GM20000 (cell line): ENCODE data around the gene ANKFN1.

Source experiments
- DNase-seq: peaks from one replicate; pipeline ENCODE4 v3.0.0; 2012; ENCODE audit warnings: low spot score
- CTCF ChIP-seq: IDR thresholded peaks from 2 replicates; pipeline ENCODE4 v1.5.1; 2012; ENCODE audit warnings: mild to moderate bottlenecking, control low read depth; ENCODE audit errors: extremely low read depth, missing control alignments

ANKFN1 gene

GRCh38 chr17:56173026-56173425 lies 19.8 kb downstream of the ANKFN1 start:
- no peak for DNase-seq
- no peak for TF ChIP-seq CTCF

- no peak for DNase-seq
- no peak for TF ChIP-seq CTCF
These were observed 20.9 kb downstream of the ANKFN1 start for GRCh38 chr17:56173958-56174835.

GRCh38 chr17:56175299-56175955 lies 22.2 kb downstream of the ANKFN1 start:
- DNase-seq = no peak
- no peak for TF ChIP-seq CTCF

- no peak for TF ChIP-seq CTCF
- DNase-seq = no peak
These were observed 22.8 kb downstream of the ANKFN1 start for GRCh38 chr17:56176091-56176490.

GRCh38 chr17:56177361-56177760 lies 24.1 kb downstream of the ANKFN1 start:
- DNase-seq = no peak
- no peak for TF ChIP-seq CTCF

- no peak for TF ChIP-seq CTCF
- no peak for DNase-seq
These were observed 24.9 kb downstream of the ANKFN1 start for GRCh38 chr17:56178203-56178602.

GRCh38 chr17:56182081-56182480 lies 28.8 kb downstream of the ANKFN1 start:
- no peak for TF ChIP-seq CTCF

More at GRCh38 chr17:56182081-56182480, 28.8 kb downstream of the ANKFN1 start:
- DNase-seq = no peak
